K562 (cell line): ENCODE data around the gene COX6B2. TPM values are rescaled to one million over a fixed set of nuclear protein-coding genes. Genes with fewer than 3 reads are reported as not detected.

Experiments
- E2F3 ChIP-seq: fragments of 250-450 bp; sonication (Bioruptor Pico); IDR thresholded peaks from 2 replicates; pipeline ENCODE4 v1.4.0; 2020; ENCODE audit warnings: mild to moderate bottlenecking
- MCM5 ChIP-seq: fragments of 450-650 bp; IDR thresholded peaks from 2 replicates; pipeline ENCODE4 v1.6.1; 2016; ENCODE audit warnings: low read depth
- MCM7 ChIP-seq, 2 experiments: fragments of 450-650 bp; IDR thresholded peaks; 2 replicates each; pipeline ENCODE4 v1.6.1; 2016 to 2018
- PHB ChIP-seq: fragments of 250-450 bp; sonication (Bioruptor Pico); IDR thresholded peaks from 2 replicates; pipeline ENCODE4 v1.5.0; 2021
- PHF8 ChIP-seq: fragments of 200-600 bp; sonication (generic); IDR thresholded peaks from 2 replicates; pipeline ENCODE4 v1.6.1; 2012; ENCODE audit warnings: mixed run types, mild to moderate bottlenecking, inconsistent platforms, low read length, moderate library complexity, borderline replicate concordance
- polyA plus RNA-seq, 8 experiments: library from polyadenylated mRNA; depleted of rRNA in 4 of 8; stranded (reverse) in 5 of 8; unstranded in 3 of 8; fragments of >200 nt; fragmentation: Nextera tagmentation in 2 of 8; fragmentation: Illumina TruSeq in 1 of 8; extraction: Ambion mirVana in 2 of 8; extraction: Trizol in 1 of 8; gene quantifications; 2 replicates each; pipeline versions ENCODE4 v1.2.1 to v1.2.3, GENCODE V29; 2011 to 2014; ENCODE audit warnings: inconsistent platforms in 1 of 8, missing spikeins in 1 of 8
- total RNA-seq, 7 experiments: library from RNA; depleted of rRNA in 6 of 7; stranded (reverse); fragments of >200 nt in 6 of 7; fragmentation: Illumina TruSeq in 2 of 7; extraction: Trizol in 2 of 7; gene quantifications; 2 replicates each; pipeline versions ENCODE4 v1.2.1 to v1.2.3, GENCODE V29; 2011 to 2021; ENCODE audit warnings: low replicate concordance in 1 of 7
- TF ChIP-seq, protein P1 (sequence below), 2 experiments: fragments of 450-650 bp in 1 of 2; IDR thresholded peaks; 2 replicates each; pipeline ENCODE4 v1.6.1; 2011 to 2017; ENCODE audit warnings: low read depth in 2 of 2, antibody characterized with exemption in 1 of 2, borderline replicate concordance in 1 of 2, low read length in 1 of 2, mild to moderate bottlenecking in 1 of 2, mixed read lengths in 1 of 2; ENCODE audit not compliant: control insufficient read depth in 1 of 2

The COX6B2 gene
- total and polyA plus RNA-seq, 9 of the 15 experiments (the other 6 are each of a cell fraction or from before 2014, with no cell fraction given): 0.40 to 2.5 (median 0.83) TPM

DNA sequence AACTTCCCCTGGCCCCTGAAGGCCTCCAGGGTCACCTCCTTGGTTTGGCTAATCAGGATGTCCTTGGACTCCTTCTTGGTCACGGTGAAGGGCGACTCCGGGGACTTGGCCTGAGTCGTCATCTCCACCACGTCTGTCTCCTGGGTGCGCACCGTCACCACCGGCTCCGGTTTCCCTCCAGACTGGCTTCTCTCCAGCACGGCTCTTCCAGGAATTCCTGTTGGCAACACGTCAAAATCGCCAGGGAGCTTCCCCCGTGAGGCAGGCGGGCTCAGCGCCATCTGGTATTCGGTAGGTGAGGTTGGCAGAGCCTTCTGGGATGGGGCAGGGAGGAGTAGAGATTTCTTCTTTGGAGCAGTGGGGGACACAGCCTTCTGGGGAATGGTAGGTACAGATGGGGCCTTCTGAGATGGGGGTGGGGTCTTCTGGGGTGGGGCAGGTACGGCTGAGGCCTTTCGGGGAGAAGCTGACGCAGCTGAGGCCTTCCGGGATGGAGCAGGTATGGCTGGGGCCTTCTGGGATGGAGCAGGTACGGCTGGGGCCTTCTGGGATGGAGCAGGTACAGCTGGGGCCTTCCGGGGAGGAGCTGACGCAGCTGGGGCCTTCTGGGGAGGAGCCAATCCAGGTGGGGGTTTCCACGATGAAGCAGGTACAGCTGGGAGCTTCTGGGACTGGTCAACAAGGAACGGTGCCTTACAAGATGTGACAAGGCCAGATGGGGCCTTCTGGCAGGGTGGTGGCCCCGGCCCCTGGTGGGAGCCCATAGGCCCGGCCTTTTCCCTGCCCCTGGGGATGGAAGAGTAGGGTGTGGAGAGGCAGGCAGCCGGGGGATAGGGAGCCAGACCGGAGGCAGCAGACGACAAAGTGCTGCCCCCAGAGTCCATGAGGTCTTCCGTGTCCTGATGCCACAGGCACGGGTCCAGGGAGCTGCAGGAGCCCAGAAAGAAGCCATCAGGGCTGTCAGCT lies 4.7 kb upstream of the COX6B2 start (continued):
- TF ChIP-seq, protein P1, sequence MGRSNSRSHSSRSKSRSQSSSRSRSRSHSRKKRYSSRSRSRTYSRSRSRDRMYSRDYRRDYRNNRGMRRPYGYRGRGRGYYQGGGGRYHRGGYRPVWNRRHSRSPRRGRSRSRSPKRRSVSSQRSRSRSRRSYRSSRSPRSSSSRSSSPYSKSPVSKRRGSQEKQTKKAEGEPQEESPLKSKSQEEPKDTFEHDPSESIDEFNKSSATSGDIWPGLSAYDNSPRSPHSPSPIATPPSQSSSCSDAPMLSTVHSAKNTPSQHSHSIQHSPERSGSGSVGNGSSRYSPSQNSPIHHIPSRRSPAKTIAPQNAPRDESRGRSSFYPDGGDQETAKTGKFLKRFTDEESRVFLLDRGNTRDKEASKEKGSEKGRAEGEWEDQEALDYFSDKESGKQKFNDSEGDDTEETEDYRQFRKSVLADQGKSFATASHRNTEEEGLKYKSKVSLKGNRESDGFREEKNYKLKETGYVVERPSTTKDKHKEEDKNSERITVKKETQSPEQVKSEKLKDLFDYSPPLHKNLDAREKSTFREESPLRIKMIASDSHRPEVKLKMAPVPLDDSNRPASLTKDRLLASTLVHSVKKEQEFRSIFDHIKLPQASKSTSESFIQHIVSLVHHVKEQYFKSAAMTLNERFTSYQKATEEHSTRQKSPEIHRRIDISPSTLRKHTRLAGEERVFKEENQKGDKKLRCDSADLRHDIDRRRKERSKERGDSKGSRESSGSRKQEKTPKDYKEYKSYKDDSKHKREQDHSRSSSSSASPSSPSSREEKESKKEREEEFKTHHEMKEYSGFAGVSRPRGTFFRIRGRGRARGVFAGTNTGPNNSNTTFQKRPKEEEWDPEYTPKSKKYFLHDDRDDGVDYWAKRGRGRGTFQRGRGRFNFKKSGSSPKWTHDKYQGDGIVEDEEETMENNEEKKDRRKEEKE (IDR thresholded peaks at IDR 0.05; ENCODE audit: borderline replicate concordance in 1 of 2, control insufficient read depth in 1 of 2, low read depth in 2 of 2, low read length in 1 of 2): no peak
- no peak for TF ChIP-seq MCM7 (IDR thresholded peaks at IDR 0.05)
- no peak for TF ChIP-seq PHF8
- no peak for TF ChIP-seq MCM5
- no peak for TF ChIP-seq PHB (CRISPR knock-in tag)
- TF ChIP-seq E2F3 (CRISPR knock-in tag): no peak
